ENCODE measurements around the gene SPN.
"Not testable (repeated sequence)": the region's sequence is repeated elsewhere in the genome, so short reads cannot be mapped to it uniquely, and the experiment has no call there.

The SPN gene

DNA sequence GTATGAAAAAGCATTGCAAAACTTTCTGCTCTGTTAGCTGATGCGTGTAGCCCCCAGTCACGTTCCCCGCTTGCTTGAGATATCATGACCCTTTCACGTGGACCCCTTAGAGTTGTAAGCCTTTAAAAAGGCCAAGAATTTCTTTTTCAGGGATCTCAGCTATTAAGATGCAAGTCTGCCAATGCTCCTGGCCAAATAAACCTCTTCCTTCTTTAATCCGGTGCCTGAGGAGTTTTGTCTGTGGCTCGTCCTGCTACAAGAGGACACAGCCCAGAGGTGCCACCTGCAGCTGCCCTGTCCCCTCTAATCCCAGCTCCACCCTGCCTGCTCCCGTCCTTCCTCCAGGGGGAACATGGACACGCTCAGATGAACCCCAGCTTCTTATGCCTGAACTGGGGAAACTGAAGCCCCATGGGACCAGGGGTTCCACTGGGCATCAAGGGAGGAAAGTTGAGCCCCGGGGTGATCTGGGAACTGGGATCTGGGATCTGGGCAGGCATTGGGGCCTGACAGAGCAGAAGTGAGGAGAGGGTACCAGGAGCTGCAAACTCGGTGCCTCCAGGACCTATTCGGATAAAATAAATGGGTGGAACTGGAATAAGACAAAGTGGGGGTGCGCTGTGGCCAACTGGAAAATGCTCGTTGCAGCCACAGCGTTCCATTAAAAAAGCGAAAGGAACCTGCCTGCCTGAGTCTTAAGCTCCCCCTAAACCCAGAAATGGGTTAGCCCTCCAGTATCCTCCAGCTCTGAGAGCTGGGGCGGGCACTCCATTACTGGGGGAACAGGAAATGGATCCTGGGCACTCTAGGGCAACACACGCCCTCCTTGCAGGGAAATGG, 35.7 kb downstream of the SPN start:
- in situ Hi-C loops (cut with MboI; ENCODE audit: low sequenced_read_pairs): loop anchor here (25.0 kb wide), 1 partner anchor 339 kb away; the partner anchor contains the start of gene TLCD3B

DNA sequence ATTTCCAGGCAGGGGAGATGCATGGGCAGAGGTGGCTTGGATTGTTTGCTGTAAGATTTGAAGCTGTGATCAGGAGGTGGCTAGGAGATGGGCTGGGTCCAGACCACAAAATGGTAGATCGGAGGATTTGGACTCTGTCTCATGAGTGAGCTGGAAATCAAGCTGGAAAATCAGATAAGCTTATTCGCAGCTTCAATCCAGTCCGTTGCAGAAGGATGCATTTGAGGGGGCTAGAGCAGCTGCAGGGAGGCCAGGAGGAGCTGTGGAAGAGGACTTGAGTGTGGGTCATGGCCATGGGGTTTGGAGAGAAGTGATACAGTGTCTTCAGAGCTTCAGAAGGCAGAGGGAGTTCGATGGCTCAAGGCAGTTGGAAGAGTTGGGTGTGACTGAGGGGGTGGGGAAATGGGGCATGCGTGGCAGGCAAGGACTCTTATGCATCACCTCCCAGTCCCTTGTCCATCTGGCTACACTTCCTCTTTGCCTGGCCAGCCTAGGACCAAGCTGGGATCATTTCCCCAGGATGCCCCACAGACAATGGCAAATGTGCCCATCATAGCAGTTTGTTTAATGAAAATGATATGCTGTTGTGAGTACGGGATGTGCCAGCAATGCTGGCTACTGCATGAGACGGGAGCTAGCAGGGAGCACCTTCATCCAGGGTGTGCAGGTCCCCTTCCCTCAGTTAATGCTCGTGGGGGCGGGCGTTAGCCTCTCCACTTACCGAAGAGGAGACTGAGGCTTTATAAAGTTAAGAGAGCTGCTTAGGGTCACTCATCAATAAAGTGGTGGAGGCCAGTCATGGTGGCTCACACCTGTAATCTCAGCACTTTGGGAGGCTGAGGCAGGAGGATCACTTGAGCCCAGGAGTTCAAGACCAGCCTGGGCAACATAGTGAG, 36.5 kb downstream of the SPN start:
- in situ Hi-C loops (cut with MboI; ENCODE audit: low sequenced_read_pairs): loop anchor here (25.0 kb wide), 1 partner anchor 338 kb away; the partner anchor contains the start of gene TLCD3B

DNA sequence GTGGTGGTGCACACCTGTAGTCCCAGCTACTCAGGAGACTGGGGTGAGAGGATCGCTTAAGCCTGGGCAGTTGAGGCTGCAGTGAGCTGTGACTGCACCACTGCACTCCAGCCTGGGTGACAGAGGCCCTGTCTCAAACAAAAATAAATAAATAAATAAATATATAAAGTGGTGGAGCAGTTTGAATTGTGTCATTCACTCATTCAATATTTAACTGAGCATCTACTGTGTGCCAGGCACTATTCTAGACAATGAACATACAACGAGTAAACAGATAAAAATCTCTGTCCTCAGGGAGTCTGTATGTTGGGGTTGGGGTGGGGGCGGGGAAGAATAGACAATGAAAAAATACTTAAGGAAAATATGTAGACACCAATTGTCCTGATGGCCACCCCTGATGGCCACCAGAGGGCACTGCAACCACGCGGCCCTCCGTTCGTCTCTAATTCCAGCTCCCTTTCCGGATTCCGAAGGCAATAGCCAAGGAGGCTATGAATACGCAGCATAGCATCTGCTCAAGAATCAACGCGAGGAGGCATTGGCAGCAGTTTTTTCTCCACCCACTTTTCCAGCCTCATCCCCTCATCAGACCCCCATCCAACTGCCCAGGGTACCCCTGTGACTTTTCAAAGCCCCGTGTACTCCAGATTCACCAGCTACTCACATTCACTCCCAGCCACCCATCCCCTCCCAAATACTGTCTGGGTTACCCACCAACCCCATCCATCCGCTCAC, 37.4 kb downstream of the SPN start:
- in situ Hi-C loops (cut with MboI; ENCODE audit: low sequenced_read_pairs): no loop called here

DNA sequence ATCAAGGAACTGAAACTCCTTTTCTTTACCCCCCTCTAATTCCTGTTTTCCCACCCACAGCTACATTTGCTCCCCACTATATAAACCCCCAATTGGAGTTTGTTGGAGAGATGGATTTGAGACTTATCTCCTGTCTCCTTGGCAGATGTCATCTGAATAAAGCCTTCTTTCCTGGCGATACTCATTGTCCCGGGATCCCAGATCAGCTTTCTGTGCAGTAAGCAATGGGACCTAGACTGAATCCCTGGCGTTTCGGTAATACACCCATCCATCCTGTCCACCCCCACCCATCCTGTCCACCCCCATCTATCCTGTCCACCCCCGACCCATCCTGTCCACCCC, 38.1 kb downstream of the SPN start:
- in situ Hi-C loops (cut with MboI; ENCODE audit: low sequenced_read_pairs): no loop called here

DNA sequence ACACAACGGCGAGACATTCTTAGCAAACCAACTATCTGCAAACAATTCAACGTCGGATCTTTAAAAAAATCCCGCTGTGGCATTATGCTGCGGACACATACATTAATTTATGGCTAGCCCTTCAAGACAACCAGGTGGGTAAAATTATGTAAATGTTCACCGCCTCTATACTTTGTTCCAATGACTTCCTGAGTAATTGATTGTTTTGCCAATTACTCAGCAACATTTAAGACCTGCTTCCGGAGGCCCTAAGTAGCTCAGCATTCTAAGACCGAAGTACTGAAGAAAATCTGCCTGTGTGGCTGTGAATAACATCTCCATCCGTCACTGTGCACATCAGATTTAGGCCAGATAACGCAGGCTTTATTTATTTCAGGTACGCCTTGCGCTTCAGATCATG, 39.2 kb downstream of the SPN start:
- in situ Hi-C loops (cut with MboI; ENCODE audit: low sequenced_read_pairs): no loop called here

GRCh38 chr16:29705030-29705429, 42.0 kb downstream of the SPN start:
- in situ Hi-C loops (cut with MboI; ENCODE audit: low sequenced_read_pairs): no loop called here

DNA sequence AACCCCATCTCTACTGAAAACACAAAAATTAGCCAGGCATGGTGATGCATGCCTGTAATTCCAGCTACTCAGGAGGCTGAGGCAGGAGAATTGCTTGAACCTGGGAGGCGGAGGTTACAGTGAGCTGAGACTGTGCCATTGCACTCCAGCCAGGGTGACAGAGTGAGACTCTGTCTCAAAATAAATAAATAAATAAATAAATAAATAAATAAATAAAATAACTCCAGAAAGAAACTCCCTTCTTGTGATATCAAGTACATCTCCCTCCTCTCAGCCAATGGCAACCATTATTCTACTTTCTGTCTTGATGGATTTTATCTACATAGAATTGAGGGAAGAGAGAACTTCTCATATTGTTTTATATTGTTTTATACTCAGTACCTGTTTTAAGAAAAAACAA, 44.1 kb downstream of the SPN start:
- in situ Hi-C loops (cut with MboI; ENCODE audit: low sequenced_read_pairs): not testable (repeated sequence)

GRCh38 chr16:29708917-29709600, 46.0 kb downstream of the SPN start:
- in situ Hi-C loops (cut with MboI; ENCODE audit: low sequenced_read_pairs): no loop called here

DNA sequence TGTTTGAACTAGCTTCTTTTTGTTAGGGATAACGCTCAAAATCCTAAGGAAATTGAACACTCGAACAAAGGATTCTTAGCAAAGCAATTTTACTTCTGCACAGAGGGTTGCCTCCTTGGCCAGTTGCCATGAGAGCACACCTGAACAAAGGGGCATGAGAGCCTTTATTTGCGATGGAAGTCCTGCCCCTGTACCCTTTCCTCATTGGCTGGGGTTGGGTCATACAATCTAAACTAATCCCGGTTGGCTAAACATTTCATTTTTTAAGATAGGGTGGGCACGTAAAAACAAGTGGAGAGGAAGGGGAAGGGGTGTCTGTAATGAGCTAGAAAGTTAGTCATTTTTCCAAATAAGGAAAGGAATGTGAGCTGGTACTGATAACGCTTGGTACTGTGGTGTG, 46.6 kb downstream of the SPN start:
- in situ Hi-C loops (cut with MboI; ENCODE audit: low sequenced_read_pairs): not testable (repeated sequence)

- in situ Hi-C loops (cut with MboI; ENCODE audit: low sequenced_read_pairs): no loop called here
These were observed 47.5 kb downstream of the SPN start for GRCh38 chr16:29710227-29711219.

DNA sequence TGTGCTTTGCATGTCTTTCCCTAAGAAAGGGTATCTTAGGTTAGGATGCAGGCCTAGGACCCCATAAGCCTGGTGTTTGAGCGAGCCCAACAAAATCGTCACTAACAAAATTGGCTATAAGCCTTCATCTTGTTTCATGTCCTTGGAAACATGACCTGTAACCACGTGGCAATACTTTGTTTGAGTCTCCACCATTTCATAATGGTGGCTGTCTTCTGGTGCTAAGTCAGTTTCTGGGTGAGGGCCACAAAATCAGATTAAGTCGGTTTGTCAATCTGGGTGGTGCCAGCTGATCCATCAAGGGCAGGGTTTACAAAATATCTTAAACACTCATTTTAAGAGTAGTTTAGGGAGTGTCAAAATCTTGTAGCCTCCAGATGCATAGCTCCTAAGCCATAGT, 49.8 kb downstream of the SPN start:
- in situ Hi-C loops (cut with MboI; ENCODE audit: low sequenced_read_pairs): no loop called here

GRCh38 chr16:29714396-29714795, 51.3 kb downstream of the SPN start:
- in situ Hi-C loops (cut with MboI; ENCODE audit: low sequenced_read_pairs): no loop called here

DNA sequence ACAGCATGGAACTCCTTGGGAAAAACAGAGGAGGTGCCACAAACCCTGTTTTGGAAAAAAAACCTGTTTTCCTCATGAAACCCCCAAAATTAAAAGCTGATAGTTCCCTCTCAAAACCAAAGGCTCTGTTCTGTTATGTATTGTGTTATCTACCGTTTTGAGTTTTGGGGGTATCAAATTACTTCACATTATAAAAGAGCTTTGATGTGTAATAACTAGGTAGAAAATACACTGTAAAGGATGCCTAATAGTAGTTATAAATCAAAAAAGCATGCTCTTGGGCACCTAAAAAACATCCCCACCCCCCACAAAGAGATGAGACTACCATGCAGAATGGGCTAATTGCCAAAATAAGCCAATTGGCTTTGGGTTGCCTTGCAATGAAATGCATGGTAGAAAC, 51.9 kb downstream of the SPN start:
- in situ Hi-C loops (cut with MboI; ENCODE audit: low sequenced_read_pairs): no loop called here

DNA sequence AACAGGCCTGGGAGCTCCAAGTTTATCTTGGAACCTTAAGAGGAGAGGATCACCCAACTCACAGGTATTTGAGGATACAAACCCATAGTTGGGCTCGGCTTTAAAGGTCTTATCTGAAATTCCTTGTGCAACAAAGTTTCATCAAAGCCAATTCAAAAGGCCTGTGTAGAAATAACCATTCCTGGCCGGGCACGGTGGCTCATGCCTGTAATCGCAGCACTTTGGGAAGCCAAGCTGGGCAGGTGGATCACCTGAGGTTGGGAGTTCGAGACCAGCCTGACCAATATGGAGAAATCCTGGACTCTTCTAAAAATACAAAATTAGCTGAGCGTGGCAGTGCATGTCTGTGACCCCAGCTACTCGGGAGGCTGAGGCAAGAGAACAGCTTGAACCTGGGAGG, 54.1 kb downstream of the SPN start:
- in situ Hi-C loops (cut with MboI; ENCODE audit: low sequenced_read_pairs): no loop called here

DNA sequence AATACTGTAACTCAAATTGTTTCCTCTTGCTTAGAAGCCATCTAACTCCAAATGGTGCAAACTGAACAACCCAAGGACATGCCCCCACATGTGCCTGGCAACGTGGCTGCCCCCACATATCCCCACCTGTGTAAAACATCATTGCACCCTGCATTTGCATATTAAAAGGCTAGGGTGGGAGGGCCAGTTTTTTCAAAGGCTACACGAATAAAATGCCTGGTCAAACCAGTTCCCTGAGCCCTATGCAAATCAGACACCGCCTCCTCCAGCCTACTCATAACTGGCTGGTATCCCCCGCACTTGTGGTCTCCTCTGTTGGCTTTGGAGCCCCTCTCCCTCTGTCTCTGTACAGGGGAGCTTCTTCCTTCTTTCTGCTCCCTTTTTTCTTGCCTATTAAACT, 56.0 kb downstream of the SPN start:
- in situ Hi-C loops (cut with MboI; ENCODE audit: low sequenced_read_pairs): no loop called here
